Omental fat pad (tissue), 4 donors: ENCODE data around the gene FBL. TPM values are rescaled to one million over a fixed set of nuclear protein-coding genes. Genes with fewer than 3 reads are reported as not detected.

Source experiments
- ATAC-seq: fragments of 150-250 bp; one replicate; pipeline ENCODE4 v1.9.1; 2016; ENCODE audit warnings: mild to moderate bottlenecking, moderate library complexity; ENCODE audit not compliant: low FRiP score
- DNase-seq: peaks from one replicate; pipeline ENCODE4 v3.0.0-alpha.2; 2019; ENCODE audit warnings: low spot score
- total RNA-seq, 4 donors: library from RNA; depleted of rRNA; stranded (reverse); fragments of >200 nt; gene quantifications; one replicate each; pipeline ENCODE4 v1.1.0, GENCODE V29; 2016
- TF ChIP-seq, protein P1 (sequence below), 3 donors: fragments of 450-650 bp; IDR thresholded peaks; one replicate each; pipeline ENCODE4 v1.5.1; 2016 to 2017; ENCODE audit warnings: antibody characterized with exemption in 3 of 3, mild to moderate bottlenecking in 3 of 3, moderate library complexity in 2 of 3

Gene FBL
- total RNA-seq, 4 donors from 2014 or later, result 103 to 194 (median 125) TPM

DNA sequence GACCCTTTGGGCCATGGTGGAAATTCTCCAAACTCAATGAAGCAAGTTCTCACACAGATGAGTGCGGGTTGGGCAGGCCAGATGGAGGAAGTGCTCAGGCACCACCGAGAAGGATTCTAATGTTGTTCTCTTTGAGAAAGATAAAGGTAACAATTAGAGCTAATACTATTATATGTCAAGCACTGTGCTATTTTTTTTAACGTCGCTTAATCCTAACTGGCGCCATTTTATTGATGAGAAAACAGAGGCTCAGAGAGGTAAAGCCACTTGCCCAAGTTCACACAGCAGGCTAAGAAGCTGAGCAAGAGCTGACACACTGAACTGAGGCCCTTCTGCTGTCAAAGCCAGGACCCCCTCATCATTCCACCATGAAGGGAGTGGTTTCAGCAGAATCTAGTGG lies 1.0 kb downstream of the FBL start:
- TF ChIP-seq, protein P1, sequence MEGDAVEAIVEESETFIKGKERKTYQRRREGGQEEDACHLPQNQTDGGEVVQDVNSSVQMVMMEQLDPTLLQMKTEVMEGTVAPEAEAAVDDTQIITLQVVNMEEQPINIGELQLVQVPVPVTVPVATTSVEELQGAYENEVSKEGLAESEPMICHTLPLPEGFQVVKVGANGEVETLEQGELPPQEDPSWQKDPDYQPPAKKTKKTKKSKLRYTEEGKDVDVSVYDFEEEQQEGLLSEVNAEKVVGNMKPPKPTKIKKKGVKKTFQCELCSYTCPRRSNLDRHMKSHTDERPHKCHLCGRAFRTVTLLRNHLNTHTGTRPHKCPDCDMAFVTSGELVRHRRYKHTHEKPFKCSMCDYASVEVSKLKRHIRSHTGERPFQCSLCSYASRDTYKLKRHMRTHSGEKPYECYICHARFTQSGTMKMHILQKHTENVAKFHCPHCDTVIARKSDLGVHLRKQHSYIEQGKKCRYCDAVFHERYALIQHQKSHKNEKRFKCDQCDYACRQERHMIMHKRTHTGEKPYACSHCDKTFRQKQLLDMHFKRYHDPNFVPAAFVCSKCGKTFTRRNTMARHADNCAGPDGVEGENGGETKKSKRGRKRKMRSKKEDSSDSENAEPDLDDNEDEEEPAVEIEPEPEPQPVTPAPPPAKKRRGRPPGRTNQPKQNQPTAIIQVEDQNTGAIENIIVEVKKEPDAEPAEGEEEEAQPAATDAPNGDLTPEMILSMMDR (IDR thresholded peaks at IDR 0.05), result no peak
- DNase-seq (no peak), ATAC-seq (no peak)

DNA sequence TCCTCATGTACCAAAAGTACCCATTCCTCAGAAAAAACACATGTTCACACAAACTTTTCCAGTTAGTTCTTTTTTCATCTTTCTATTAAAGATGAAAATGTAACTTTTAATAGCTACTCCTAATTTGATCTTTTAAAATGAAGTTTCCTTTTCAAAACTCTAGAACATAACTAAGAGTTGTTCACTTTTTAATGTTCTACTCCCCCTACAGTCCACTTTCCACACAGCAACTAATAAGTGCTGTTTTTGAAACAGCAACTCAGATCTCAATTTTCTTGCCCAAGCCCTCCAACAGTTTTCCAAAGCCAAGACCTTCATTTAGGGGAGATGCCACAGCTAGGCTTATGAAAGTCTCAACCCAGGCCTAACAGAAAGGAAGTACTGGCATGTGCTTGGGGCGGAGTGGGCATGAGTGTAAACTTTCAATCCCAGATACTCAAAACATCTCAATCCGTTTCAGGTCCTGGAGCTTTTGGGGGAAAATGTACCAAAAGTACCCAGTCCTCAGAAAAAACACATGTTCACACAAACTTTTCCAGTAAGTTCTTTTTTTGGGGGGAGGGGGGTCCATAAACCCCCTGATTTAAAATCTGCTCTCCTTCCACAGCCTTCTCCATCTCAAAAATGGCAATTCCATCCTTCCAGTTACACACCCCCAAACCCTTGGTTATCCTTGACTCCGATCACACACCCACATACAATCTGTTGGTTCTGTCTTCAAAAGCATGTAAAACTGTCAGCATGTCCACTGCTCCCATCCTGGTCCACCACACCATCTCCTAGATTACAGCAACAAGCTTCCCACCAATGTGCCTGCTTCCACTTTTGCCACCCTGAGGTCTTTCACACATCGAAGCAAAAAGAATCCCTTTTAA lies 2.0 kb downstream of the FBL start:
- TF ChIP-seq, protein P1 (IDR thresholded peaks at IDR 0.05), result no peak
- DNase-seq, result no peak
- no peak for ATAC-seq

DNA sequence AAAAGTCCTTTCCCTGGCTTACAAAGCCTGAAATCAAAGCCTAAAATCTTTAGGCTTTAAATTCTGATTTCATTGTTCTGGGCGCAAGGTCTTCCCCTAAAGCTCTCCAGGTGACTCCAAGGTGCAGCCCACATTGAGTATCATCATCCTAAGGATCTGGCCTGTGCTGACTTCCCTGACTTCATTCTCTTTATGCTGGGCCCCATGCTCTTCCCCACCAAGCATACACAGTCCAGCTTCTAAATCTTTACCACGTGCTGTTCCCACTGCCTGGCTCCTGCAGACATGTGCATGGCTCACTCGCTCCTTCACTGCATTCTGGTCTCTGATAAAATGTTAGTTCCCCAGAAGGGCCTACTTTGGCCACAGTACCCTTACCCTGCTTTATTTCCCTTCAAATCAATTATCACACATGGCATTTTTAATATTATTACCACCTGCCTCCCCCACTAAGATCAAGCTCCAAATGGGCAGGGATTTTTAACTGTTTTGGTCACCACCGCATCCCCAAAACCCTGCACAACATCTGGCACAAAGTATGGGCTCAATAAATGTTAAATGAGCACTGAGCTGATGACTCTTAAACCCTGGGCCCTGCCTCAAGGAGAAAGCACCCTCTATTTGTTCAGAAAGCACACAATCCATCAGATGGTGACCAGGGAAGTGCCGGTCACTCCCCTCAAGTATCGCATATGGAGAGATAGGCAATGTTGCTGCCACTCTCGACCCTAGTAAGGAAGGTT lies 3.3 kb downstream of the FBL start:
- ATAC-seq (no peak), DNase-seq (no peak)
- TF ChIP-seq, protein P1 (IDR thresholded peaks at IDR 0.05), result no peak

DNA sequence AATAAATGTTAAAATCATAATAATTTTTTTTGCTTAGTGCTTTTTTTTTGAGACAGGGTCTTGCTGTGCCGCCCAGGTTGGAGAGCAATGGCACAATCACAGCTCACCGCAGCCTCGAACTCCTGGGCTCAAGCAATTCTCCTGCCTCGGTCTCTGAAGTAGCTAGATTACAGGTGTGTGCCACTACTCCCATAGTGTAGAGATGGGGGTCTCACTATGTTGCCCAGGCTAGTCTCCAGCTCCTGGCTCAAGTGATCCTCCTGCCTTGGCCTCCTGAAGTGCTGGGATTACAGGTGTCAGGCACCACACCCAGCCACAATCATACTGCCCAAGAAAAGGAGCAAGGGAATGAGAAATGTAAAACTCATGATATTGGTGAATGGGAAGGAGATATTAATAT lies 5.1 kb downstream of the FBL start:
- TF ChIP-seq, protein P1 (IDR thresholded peaks at IDR 0.05), result no peak
- ATAC-seq, result no peak
- no peak for DNase-seq

DNA sequence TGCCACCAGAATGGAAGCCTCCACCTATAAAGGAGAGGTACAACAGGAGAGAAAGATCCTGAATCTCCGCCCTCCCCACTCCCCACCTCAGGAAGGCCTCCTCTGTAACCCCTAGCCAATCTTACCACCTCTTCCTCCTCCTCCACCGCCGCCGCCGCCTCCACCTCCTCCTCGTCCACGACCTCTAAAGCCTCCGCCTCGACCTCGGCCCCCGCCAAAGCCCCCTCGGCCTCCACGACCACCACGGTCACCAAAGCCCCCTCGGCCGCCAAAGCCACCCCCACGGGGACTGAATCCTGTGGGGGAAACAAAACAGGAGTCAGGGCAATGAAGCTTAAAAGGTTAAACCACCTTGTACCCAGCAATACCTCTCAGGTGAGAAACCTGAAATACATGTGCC lies 5.7 kb downstream of the FBL start:
- TF ChIP-seq, protein P1 (IDR thresholded peaks at IDR 0.05), result no peak
- DNase-seq (no peak), ATAC-seq (no peak)

DNA sequence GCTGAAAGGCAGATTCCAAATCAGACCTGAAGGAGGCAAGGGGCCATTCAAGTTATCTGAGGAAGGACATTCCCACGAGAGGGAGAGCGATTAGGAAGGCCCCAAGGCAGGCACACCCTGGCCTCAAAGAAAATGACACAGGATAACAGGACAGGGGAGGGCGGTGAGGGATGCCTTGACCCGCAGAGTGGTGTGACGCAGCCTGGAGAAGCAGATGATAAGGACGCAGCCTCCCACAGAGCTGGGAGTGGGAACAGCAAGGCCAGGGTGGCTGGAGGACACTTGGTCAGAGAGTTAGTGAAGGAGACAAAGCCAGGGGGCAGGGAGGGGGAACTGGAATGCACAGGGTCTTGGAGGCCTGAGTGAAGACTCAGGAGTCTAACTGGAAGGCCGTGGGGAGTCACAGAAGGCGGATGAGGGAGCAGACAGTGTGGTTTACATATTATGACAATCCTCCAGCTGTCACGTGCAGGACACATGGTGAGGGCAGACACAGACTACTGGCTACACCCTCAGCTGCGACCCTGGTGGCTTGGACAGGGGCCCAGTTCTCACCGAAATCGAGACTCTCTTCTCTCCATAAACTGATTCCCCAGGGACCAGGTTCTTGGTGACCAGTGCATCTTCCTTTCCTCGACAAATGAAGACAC lies 6.4 kb downstream of the FBL start:
- no peak for ATAC-seq
- TF ChIP-seq, protein P1 (IDR thresholded peaks at IDR 0.05), result no peak
- DNase-seq, result no peak
